Activated naive CD8-positive, alpha-beta T cell treated with anti-CD3 and anti-CD28 coated beads for 36 hours (primary cell): ENCODE measurements around the gene CPT2. TPM values are rescaled to one million over a fixed set of nuclear protein-coding genes. Genes with fewer than 3 reads are reported as not detected.

Source experiments
- DNase-seq: peaks from one replicate; pipeline ENCODE4 v3.0.0; 2021
- H3K27ac Mint-ChIP-seq: one replicate; pipeline ENCODE4 v1.8.0; 2022; ENCODE audit warnings: mild to moderate bottlenecking, moderate library complexity, mixed read lengths
- H3K27me3 Mint-ChIP-seq: one replicate; pipeline ENCODE4 v1.8.0; 2022; ENCODE audit warnings: mild to moderate bottlenecking, mixed read lengths
- H3K36me3 Mint-ChIP-seq: one replicate; pipeline ENCODE4 v1.8.0; 2021; ENCODE audit warnings: mild to moderate bottlenecking, mixed read lengths
- H3K4me1 Mint-ChIP-seq: one replicate; pipeline ENCODE4 v1.8.0; 2021; ENCODE audit warnings: mixed read lengths
- H3K4me3 Mint-ChIP-seq: one replicate; pipeline ENCODE4 v1.8.0; 2022; ENCODE audit warnings: mild to moderate bottlenecking, moderate library complexity, mixed read lengths
- H3K9me3 Mint-ChIP-seq: one replicate; pipeline ENCODE4 v1.8.0; 2022; ENCODE audit warnings: mixed read lengths
- total RNA-seq, 2 experiments: library from RNA; stranded (reverse); gene quantifications; one replicate each; pipeline ENCODE4 v1.2.3, GENCODE V29; 2021

The CPT2 gene
- total RNA-seq, result 10 to 100 TPM; 21.6 to 24.6 TPM

DNA sequence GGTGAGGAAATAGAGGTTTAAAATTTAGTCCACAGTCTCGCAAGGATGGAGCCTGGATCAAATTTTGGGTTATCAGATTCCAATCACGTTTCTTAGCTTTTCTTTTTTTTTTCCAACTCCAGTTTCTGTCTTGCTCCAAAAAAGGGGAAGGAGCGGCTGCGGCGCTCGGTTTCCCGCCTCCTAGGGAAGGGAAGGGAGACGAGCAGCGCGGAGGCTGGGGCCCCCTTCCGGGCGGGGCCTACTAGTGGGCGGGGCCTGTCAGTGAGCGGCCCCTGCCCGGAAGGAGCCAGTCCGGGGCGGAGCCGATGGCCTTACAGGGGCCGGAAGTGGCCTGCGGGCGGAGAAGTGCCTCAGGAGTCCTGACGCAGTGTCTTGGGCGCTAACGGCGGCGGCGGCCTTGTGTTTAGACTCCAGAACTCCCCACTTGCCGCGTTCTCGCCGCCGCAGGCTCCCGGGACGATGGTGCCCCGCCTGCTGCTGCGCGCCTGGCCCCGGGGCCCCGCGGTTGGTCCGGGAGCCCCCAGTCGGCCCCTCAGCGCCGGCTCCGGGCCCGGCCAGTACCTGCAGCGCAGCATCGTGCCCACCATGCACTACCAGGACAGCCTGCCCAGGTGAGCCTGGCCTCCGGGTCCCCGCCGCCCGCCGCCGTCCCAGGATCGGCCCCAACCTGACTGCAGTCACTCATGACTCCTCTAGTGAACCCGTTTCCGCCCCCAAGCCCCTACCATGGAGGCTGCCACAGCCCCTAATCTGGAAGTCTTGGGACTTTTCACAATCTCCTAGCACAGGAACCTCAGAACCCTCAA, at the start of gene CPT2:
Gene CPT2, plus strand, starts transcription at position 340 of the 806 bp plus-strand sequence. Its CDS starts 120 bp downstream, at position 460.
- Mint-ChIP-seq H3K27ac (peak within 1 kb of the TSS; percentile 93), H3K9me3 (no peaks in the 10 kb centered on the region), H3K4me3 (peak within 1 kb of the TSS; percentile 90), H3K36me3 (peaks cover 13% of the 10 kb centered on the region), H3K4me1 (peaks cover 20% of the 10 kb centered on the region), H3K27me3 (no peaks in the 10 kb centered on the region)
- peak; percentile 95 for DNase-seq

- no peak overlapping the region for H3K27ac Mint-ChIP-seq
- H3K4me1 Mint-ChIP-seq, result no peaks in the 10 kb centered on the region
- H3K9me3 Mint-ChIP-seq, result no peaks in the 10 kb centered on the region
- no peak overlapping the region for H3K4me3 Mint-ChIP-seq
- H3K27me3 Mint-ChIP-seq, result no peaks in the 10 kb centered on the region
- no peak for DNase-seq
- H3K36me3 Mint-ChIP-seq, result no peaks in the 10 kb centered on the region
Measured at GRCh38 chr1:53147174-53147573, 49.5 kb upstream of the CPT2 start.

- no peaks in the 10 kb centered on the region for H3K9me3 Mint-ChIP-seq
- no peak for DNase-seq
- no peak overlapping the region for H3K27ac Mint-ChIP-seq
- H3K36me3 Mint-ChIP-seq, result no peaks in the 10 kb centered on the region
- H3K4me3 Mint-ChIP-seq, result no peak overlapping the region
- no peaks in the 10 kb centered on the region for H3K4me1 Mint-ChIP-seq
- no peaks in the 10 kb centered on the region for H3K27me3 Mint-ChIP-seq
Measured at GRCh38 chr1:53148123-53148522, 48.5 kb upstream of the CPT2 start.

DNA sequence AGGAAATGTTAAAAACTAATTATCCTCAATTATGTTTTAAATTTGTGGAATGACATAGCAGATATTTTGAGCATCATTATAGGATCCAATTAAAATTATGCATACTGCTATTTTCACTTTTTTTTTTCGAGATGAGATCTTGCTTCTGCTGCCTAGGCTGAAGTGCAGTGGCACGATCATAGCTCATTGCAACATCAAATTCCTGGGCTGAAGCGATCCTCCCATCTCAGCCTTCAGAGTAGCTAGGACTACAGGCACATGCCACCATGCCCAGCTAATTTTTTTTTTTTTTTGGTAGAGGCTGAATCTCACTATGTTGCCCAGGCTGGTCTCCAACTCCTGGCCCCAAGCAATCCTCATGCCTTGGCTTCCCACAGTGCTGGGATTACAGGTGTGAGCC, 42.9 kb upstream of the CPT2 start:
- no peaks in the 10 kb centered on the region for H3K27me3 Mint-ChIP-seq
- DNase-seq, result no peak
- no peaks in the 10 kb centered on the region for H3K4me1 Mint-ChIP-seq
- no peak overlapping the region for H3K27ac Mint-ChIP-seq
- no peaks in the 10 kb centered on the region for H3K36me3 Mint-ChIP-seq
- no peaks in the 10 kb centered on the region for H3K9me3 Mint-ChIP-seq
- H3K4me3 Mint-ChIP-seq, result no peak overlapping the region

- Mint-ChIP-seq H3K4me3 (no peak overlapping the region), H3K27me3 (no peaks in the 10 kb centered on the region)
Measured at GRCh38 chr1:53154859-53155438, 41.7 kb upstream of the CPT2 start.

DNA sequence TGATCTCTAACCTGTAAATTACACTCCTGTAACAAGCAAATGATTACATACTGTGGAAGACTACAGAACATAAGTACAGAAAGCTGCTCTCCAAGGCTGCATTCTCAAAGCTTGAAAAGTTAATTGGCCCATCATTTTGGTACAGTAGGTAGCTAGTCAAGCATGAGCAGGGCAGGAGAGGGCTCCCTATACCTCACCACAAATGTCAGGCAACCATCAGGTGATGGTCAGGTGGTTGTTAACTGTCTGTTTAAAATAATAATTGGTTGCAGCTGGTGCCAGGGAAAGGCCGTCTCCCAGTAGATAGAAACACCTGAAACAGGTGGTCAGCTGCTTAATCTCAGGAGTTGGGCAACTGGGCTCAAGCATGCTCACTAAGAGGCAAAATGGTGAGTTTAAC, 41.1 kb upstream of the CPT2 start:
- Mint-ChIP-seq H3K9me3 (no peaks in the 10 kb centered on the region), H3K27ac (no peak overlapping the region)

More at GRCh38 chr1:53154859-53155438, 41.7 kb upstream of the CPT2 start:
- DNase-seq, result no peak
- no peaks in the 10 kb centered on the region for H3K36me3 Mint-ChIP-seq
- no peaks in the 10 kb centered on the region for H3K9me3 Mint-ChIP-seq
- H3K4me1 Mint-ChIP-seq, result no peaks in the 10 kb centered on the region
- no peak overlapping the region for H3K27ac Mint-ChIP-seq

DNA sequence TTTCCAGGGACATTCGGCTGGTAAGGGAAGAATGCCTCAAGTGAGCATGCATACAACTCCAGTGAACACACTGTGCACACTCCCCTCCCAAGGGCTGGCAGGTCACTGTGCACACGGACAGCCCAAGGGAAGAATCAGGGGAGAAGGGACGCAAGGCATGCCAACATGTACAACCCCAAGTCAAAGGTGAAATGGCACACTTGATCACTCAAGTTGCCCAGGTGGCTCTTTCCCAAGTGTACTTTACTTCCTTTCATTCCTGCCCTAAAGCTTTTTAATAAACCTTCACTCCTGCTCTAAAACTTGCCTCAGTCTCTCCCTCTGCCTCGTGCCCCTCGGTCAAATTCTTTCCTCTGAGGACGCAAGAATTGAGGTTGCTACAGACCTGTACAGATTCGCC, 40.7 kb upstream of the CPT2 start:
- H3K36me3 Mint-ChIP-seq, result no peaks in the 10 kb centered on the region
- H3K4me3 Mint-ChIP-seq, result no peak overlapping the region
- H3K9me3 Mint-ChIP-seq, result no peaks in the 10 kb centered on the region
- H3K4me1 Mint-ChIP-seq, result no peaks in the 10 kb centered on the region
- H3K27me3 Mint-ChIP-seq, result no peaks in the 10 kb centered on the region
- no peak overlapping the region for H3K27ac Mint-ChIP-seq
- no peak for DNase-seq

More for the DNA sequence above, 41.1 kb upstream of the CPT2 start:
- Mint-ChIP-seq H3K27me3 (no peaks in the 10 kb centered on the region), H3K4me3 (no peak overlapping the region), H3K4me1 (no peaks in the 10 kb centered on the region), H3K36me3 (no peaks in the 10 kb centered on the region)
- DNase-seq, result no peak

DNA sequence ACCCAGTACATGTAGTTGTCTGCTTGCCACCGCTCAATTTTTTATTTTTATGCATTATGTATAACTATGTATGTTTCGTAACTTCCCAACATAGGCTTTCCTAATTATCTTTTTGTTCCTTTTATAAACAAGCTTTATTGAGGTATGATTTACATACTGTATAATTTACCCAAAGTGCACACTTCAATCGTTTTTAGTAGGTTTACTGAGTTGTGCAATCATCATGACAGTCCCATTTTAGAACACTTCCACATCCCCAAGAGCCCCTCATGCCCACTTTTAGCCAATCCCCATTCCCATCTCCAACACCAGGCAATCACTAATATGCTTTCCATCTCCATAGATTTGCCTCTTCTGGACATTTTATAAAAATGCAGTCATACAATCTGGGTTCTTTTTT, 39.8 kb upstream of the CPT2 start:
- H3K27me3 Mint-ChIP-seq, result no peaks in the 10 kb centered on the region
- no peak for DNase-seq
- H3K36me3 Mint-ChIP-seq, result no peaks in the 10 kb centered on the region
- no peak overlapping the region for H3K27ac Mint-ChIP-seq
- H3K4me1 Mint-ChIP-seq, result no peaks in the 10 kb centered on the region
- no peak overlapping the region for H3K4me3 Mint-ChIP-seq
- no peaks in the 10 kb centered on the region for H3K9me3 Mint-ChIP-seq

DNA sequence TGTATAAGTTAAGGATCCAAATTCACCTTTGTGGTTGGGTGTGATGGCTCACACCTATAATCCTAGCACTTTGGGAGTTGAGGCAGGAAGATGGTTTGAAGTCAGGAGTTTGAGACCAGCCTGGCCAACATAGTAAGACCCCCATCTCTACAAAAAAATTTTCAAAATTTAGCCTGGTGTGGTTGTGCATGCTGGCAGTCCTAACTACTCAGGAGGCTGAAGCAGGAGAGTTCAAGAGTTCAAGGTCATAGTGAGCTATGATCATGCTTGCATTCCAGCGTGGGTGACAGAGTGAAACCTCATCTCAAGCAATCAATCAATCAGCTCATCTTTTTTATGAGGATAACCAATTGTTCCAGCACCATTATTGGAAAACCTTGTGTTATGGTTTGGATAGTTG, 37.7 kb upstream of the CPT2 start:
- H3K9me3 Mint-ChIP-seq, result no peaks in the 10 kb centered on the region
- H3K4me1 Mint-ChIP-seq, result no peaks in the 10 kb centered on the region
- no peak for DNase-seq
- peaks cover 3% of the 10 kb centered on the region for H3K27me3 Mint-ChIP-seq
- H3K36me3 Mint-ChIP-seq, result no peaks in the 10 kb centered on the region
- no peak overlapping the region for H3K27ac Mint-ChIP-seq
- H3K4me3 Mint-ChIP-seq, result no peak overlapping the region

DNA sequence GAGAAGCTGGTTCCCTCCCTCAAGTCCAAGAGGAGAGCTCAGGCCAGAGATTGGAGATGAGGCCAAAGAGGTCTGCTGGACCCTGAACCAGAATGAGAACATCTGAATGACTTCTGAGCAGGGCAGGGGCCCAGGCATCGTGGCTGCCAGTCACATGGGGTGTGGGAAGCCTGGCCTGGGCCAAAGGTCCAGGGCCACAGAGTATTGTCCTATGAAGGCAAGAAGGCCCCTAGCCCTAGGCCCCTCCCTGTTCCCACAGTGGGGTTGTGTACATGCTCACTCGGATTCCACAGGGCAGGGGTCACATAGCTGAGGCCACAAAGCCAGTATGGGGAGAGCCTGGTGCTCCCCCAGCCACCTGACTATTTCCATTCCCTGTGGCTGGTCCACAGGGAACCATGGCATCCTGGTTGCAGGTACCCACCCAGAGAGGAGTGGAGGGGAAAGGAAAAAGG, 35.7 kb upstream of the CPT2 start:
- Mint-ChIP-seq H3K4me1 (no peaks in the 10 kb centered on the region), H3K27ac (no peak overlapping the region), H3K27me3 (peaks cover 3% of the 10 kb centered on the region), H3K36me3 (no peaks in the 10 kb centered on the region), H3K9me3 (no peaks in the 10 kb centered on the region), H3K4me3 (no peak overlapping the region)
- DNase-seq, result no peak

- H3K4me3 Mint-ChIP-seq, result no peak overlapping the region
- no peak overlapping the region for H3K27ac Mint-ChIP-seq
- no peak for DNase-seq
- H3K9me3 Mint-ChIP-seq, result no peaks in the 10 kb centered on the region
- H3K27me3 Mint-ChIP-seq, result peaks cover 3% of the 10 kb centered on the region
- no peaks in the 10 kb centered on the region for H3K36me3 Mint-ChIP-seq
- no peaks in the 10 kb centered on the region for H3K4me1 Mint-ChIP-seq
Measured at GRCh38 chr1:53162621-53163020, 34.0 kb upstream of the CPT2 start.

DNA sequence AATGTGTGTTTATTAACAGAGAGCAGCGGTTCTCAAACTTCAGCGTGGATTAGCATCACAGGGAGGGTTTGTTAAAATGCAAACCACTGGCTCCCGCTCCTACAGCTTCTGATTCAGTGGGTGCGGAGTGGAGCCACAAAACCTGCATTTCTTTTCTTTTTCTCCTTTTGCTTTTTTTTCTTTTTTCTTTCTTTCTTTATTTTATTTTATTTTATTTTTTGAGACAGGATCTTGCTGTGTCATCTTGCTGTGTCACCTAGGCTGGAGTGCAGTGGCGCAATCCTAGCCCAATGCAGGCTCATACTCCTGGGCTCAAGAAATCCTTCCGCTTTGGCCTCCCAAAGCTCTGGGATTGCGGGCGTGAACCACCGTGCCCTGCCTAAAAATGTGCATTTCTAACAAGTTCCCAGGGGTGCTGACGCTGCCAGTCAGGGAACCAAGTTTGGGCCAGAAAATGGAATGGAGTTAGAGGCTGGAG, 33.3 kb upstream of the CPT2 start:
- Mint-ChIP-seq H3K27ac (no peak overlapping the region), H3K4me3 (no peak overlapping the region), H3K36me3 (no peaks in the 10 kb centered on the region), H3K9me3 (no peaks in the 10 kb centered on the region), H3K4me1 (no peaks in the 10 kb centered on the region), H3K27me3 (peaks cover 3% of the 10 kb centered on the region)
- DNase-seq, result no peak

- Mint-ChIP-seq H3K36me3 (no peaks in the 10 kb centered on the region), H3K4me3 (no peak overlapping the region), H3K27me3 (peaks cover 3% of the 10 kb centered on the region), H3K9me3 (no peaks in the 10 kb centered on the region), H3K27ac (no peak overlapping the region), H3K4me1 (no peaks in the 10 kb centered on the region)
- DNase-seq, result no peak
Measured at GRCh38 chr1:53165408-53165961, 31.1 kb upstream of the CPT2 start.

GRCh38 chr1:53166366-53166765, 30.3 kb upstream of the CPT2 start:
- Mint-ChIP-seq H3K36me3 (no peaks in the 10 kb centered on the region), H3K9me3 (no peaks in the 10 kb centered on the region), H3K27ac (no peak overlapping the region), H3K27me3 (peaks cover 3% of the 10 kb centered on the region), H3K4me1 (no peaks in the 10 kb centered on the region), H3K4me3 (no peak overlapping the region)
- DNase-seq, result no peak

- Mint-ChIP-seq H3K27ac (no peak overlapping the region), H3K9me3 (no peaks in the 10 kb centered on the region), H3K4me1 (no peaks in the 10 kb centered on the region), H3K4me3 (no peak overlapping the region), H3K36me3 (no peaks in the 10 kb centered on the region), H3K27me3 (peaks cover 3% of the 10 kb centered on the region)
- no peak for DNase-seq
Measured at GRCh38 chr1:53166912-53167311, 29.7 kb upstream of the CPT2 start.
